GM19328 (cell line): ENCODE results near the gene TMX1.
A peak's percentile ranks its signal among the peaks of the same experiment; 100 is the strongest.
"Not testable (repeated sequence)": the region's sequence is repeated elsewhere in the genome, so short reads cannot be mapped to it uniquely, and the experiment has no call there.

Source experiments
- ATAC-seq: cut with Tn5 transposase; IDR thresholded peaks from one replicate; pipeline ENCODE4 v1.9.1; 2021; ENCODE audit warnings: mild to moderate bottlenecking, moderate library complexity; ENCODE audit not compliant: unreplicated experiment

TMX1 gene, protein sequence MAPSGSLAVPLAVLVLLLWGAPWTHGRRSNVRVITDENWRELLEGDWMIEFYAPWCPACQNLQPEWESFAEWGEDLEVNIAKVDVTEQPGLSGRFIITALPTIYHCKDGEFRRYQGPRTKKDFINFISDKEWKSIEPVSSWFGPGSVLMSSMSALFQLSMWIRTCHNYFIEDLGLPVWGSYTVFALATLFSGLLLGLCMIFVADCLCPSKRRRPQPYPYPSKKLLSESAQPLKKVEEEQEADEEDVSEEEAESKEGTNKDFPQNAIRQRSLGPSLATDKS

DNA sequence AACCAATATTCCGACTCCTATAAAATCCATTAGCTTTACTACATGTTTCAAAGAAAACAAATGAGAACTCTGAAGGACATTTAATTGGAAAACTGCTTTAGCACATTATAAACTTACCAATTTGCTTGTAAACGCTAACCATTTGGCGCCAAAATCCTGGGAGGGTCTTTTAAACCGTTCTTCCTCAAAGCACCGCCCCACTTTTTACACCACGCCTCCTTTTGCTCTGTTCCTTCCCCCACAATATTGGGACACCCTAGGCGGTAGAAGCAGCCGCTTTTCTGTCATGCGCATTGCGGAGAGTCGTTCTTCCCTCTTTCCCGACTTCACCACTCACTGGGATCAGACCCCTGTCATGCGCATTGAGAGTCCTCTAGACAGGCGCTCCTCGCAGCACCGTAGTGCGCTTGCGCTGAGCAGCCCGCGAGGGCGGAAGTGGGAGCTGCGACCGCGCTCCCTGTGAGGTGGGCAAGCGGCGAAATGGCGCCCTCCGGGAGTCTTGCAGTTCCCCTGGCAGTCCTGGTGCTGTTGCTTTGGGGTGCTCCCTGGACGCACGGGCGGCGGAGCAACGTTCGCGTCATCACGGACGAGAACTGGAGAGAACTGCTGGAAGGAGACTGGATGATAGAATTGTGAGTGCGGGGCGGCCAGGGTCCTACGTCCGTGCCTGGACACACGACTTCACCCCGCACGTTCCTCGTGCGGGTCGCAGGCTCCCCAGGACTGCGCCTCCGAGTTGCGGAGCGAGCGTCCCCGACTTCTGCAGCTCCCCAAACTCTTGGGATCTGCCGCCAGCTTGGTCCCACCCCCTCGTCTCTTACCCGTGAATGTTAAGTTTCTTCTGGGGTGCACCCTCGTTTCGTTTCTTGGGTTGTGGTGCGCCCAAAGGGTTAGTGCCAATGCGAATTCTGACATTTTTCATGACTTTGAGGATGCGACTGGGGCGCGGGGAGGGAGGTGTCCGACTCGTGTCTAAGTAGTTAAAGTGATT lies at the start of gene TMX1:
TSS of gene TMX1 (plus strand) at position 435 of the 991 bp plus-strand sequence. CDS start at position 481, 46 bp downstream.
- ATAC-seq, result peak; percentile 87

DNA sequence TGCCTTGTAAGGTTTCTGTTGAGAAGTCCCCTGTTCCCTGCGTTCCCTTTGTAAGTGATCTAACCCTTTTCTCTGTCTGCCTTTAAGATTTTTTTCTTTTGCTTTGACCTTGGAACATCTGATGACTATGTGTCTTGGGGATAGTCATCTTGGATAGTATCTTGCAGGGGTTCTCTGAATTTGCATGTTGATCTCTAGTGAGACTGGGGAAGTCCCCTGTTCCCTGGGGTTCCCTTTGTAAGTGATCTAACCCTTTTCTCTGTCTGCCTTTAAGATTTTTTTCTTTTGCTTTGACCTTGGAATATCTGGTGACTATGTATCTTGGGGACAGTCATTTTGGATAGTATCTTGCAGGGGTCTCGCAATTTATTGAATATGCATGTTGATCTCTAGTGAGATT lies 38.2 kb upstream of the TMX1 start:
- ATAC-seq, result no peak

DNA sequence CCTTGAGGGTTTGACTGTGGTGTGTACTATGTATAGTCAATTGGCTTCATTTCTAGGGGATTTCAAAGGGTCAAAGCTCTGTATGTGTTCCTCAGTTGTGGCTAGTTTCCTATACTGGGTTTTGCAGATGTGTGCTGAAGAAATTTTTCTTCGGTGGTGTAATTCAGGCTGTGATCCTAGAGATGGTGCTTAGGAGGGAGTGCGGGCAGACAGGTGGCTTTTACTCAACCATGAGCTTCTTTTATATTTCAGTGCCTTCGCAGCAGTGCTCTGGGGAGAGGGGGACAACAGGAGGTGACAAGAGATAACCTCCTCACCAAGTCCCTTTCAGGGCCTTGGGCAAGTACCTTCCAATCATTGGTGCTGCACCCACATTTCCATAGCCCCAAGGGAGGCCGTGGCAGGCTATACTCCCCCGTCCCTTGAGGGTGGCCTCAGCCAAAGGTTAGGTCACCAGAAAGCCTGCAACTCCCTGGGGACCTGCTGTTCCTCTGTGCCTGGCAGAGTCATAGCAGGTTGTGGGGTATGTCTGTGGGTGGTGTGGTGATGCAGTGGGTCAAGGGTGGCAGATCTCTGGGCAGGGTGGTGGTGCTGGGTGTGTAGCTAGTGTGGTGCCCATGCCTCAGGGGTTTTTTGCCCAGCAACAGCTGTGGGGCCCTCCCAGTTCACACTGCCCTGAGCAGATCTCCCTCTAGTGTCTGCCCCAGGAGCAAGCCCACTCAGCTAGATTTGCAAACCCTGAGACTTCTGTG lies 37.0 kb upstream of the TMX1 start:
- peak; percentile 61 for ATAC-seq

DNA sequence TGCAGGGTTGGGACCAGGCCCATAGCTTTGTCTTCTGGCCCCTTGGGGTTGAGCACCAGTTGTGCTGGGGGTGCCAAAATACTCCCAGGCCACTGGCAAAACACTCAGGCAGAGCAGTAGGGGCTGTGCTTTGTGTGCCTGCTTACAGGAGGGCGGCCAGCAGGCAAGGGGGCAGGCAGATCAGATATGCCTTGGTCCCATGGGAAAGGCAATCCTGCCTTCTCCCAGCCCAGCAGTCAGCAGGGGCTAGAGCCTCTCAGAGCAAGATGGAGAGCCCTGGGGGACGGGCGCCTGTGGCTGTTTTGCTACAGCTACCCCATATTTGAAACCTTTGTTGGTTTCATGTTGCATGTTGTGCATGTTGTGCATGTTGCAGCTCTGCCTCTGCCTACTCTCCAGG lies 36.2 kb upstream of the TMX1 start:
- ATAC-seq, result no peak

DNA sequence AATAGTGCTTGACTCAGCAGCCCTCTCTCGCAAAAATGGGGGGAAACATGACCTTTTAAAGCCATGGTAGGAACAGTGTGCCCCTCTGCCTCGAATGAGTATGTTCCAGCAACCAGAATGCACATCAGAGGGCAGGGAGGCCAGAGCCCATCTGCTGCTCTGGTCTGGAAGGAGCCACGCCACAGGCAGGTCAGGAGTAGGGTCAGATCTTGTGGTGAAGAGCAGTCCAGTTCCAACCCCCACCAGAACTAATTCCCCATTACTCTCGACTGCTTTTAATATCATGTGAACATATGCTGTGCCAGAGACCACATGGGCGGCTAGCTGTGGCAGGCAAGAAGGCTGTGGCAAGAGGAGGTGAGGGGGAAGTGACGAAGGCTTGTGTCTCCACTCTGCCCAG lies 34.6 kb upstream of the TMX1 start:
- ATAC-seq, result no peak

DNA sequence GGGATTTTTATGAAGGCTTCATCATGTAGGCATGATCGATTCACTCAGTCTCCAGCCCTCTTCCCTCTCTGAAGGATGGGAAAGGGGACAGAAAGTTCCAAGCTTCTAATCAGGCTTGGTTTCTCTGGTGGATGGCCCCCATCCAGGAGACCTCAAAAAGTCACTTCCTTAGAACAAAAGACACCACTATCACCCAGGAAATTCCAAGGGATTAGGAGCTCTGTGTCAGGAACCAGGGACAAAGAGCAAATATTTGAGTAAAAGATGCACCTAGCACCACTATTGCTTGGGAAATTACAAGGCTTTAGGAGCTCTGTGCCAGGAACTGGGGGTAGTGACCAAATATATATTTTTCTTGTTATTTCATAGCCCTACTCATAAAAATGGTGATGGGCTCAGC lies 33.6 kb upstream of the TMX1 start:
- ATAC-seq, result no peak

DNA sequence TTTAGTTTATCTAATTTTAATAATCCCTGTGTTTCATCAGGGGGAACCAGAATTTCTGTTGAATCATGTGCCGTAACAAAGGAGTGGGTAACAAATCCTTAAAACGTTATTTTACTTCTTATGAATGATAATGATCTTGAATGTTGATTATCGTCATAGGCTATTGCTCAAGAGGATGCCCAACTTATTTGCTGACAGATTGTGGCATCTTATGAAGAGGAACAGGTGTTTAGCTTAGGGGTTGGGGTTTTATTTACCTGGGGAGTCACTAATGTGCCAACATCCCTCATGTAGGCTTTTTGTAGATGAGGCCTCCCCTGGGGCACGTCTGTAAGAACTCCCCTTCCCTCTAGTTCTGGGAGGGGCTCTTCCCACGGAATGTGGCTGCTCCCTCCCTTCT lies 32.4 kb upstream of the TMX1 start:
- no peak for ATAC-seq

DNA sequence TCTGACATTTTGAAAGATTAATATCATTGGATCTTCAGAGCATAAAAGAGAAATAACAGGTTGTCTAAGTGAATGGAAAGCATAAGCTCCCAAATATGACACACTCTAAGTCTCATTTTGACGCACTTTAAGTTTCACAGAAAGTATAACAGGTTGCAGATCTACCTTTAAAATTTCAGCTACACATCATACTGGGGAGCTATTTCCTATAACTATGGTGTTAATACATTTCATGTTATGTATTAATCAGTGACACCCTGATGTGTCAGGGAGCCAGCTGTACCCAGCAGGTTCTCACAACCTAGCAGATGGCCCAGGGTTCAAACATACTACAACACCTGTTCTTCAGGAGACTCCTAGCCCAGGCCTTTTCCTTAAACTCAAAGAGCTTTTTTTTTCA lies 31.1 kb upstream of the TMX1 start:
- ATAC-seq, result no peak

DNA sequence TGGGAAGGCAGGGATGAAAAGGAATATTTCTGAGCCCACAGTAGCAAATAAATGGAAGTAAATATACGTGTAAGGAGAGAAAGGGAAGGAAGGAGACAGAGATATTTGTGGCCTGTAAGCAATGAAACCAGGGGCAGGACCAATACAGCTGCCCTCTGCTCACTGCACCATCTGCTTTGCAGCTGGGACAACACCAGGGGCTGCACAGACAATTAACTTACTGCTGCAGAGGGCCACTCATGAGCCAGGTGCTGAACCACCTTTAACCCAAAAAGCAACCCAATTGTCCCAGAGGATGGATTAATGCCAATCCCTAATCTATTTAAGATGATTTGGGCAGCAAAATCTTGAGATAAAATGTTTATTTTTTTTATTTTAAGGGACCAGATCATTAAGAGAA lies 30.6 kb upstream of the TMX1 start:
- ATAC-seq, result no peak

DNA sequence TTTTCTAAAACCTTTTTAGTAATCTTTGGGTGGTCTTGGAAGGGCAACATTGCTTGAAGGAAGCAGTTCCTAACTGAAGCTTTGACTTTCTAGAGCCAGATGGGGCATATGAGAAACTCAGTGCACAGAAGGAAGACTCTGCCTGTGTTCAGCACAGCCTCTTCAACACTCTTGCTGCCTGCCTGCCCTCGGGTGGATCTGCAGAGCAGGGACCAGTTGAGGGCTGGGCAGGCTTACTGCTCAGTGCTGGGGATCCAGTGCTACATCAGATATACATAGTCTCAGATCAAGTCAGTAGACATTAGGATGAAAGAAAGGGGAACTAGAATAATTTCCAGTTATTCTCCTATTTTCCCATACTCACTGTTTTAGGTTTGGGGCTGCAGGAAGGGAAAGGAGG lies 29.5 kb upstream of the TMX1 start:
- ATAC-seq, result no peak

DNA sequence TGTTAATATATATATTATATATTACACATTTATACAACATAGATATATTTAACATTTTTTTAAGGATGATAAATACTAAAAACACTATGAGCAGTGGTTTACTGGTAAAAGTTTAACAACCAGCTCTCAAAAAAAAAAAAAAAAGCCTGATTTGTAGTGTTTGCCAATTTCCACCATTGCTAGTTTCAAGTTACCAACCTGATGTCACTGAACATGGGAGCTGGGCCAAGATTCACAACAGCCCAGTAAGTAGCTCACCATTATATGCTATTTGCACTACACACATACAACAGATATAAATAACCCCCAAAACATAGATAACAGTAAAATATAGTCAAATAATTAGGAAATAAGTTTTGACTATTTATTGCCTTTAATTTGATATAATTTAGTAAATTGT lies 28.9 kb upstream of the TMX1 start:
- ATAC-seq, result no peak

DNA sequence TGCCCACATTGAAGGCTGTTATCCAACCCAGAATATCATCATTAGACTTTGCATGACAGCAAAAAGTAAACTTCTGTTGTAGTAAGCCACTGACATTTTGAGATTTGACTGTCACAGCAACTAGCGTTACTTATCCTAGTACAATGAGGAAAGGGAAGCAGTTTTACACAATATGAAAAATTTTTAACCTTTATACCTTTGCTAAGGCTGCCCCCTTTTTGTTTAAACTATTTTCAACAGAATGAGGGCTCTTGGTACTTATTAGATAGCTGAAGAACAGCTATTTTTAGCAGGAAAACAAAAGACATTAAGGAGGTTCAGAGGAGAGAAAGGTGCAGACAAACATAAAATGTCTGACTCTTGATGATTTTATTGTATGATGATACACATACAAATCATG lies 23.4 kb upstream of the TMX1 start:
- no peak for ATAC-seq

DNA sequence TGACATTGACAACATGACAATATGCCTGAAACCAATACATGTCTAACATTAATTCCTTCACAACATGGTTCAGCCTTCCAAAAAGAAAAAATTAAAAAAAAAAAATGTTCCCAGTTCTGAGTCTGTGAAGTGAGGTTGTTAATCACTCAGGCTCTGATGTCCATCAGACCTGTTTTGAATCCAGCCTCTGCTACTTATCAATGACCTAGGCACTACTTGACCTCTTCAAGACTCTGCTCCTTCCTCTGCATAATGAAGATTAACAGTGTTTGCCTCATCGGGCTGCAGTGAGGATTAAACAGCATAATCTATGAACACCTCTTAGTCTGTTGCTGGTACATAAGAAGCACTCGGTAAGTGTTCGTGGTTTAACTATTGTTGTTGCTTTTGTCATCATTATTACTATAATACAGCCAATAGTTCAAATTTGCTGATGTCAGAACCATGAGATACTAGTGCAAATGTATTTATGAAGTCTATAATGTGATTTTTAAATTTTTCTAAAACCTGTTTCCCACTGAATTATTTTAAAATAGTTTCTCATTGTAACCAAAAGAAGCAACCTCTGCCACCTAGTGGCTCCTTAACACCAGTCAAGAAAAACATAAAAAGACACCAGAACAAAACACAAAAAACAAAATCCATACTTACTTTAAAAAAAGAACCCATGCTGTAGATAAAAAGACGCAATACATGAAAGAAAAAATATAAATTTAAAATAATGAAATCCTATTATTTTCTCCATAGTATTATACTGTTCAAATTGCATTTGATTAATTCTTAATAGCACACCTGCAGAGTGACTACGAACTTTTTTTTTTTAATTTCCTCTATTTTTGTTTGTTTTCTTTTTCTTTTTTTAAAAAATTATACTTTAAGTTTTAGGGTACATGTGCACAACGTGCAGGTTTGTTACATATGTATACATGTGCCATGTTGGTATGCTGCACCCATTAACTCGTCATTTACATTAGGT lies 20.3 kb upstream of the TMX1 start:
- no peak for ATAC-seq

DNA sequence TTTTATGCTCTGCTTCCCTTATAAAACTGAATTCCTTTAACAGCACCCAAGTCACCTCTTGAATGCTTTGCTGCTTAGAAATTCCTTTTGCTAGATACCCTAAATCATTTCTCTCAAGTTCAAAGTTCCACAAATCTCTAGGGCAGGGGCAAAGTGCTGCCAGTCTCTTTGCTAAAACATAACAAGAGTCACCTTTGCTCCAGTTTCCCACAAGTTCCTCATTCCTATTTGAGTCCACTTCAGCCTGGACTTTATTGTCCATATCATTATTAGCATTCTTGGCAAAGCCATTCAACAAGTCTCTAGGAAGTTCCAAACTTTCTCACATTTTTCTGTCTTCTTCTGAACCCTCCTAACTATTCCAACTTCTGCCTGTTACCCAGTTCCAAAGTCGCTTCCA lies 16.6 kb upstream of the TMX1 start:
- ATAC-seq, result not testable (repeated sequence)

DNA sequence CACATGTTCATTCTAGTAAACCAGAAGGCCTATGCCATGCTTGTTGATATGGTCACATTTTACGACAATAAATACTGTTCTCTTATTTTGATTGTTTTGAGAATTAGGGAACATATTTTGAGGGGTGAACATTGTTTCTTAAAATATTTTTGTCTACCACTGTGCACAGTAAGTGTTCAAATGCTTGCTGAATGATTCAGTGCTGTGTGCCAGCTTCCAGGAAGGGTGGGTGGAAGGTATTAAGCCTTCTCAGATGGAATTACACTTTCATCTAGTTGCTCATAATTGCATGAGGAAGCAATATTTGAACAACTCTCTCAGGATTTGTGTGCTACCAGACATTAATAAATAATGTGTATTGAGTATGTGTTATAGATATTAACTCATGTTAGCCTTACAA lies 15.5 kb upstream of the TMX1 start:
- ATAC-seq, result no peak

DNA sequence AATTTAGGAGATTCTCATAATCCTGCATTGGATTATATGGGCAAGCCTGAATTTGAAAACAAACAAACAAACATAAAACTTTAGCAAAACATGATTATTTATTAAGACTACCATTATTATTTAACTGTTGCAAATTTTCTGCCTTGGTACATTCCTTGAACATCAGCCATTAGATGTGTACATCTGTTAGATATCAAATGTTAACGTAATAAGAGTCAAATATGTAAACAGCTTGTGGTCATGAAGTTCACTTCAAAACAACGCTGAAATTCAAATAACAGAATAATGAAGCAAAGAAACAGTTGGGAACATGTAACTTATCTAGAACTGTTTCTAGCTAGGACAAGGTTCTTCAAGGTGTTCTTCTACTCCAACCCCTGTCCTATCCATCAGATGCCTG lies 14.3 kb upstream of the TMX1 start:
- no peak for ATAC-seq

DNA sequence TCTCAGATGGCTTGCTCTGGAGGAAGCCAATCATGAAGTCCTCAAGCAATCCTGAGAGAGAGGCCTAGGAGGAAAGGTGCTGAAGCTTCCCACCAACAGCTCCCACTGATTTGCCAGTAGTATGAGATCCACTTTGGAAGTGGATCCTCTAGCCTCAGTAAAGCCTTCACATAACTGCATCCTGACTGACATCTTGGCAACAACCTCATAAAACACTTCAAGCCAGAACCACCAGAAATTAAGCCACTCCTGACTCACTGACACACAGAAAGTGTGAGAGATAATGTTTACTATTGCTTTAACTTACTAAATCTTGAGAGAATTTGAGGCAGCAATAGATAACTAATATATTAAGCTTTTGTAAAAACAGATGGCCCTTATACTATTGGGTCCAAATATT lies 11.7 kb upstream of the TMX1 start:
- ATAC-seq, result no peak

DNA sequence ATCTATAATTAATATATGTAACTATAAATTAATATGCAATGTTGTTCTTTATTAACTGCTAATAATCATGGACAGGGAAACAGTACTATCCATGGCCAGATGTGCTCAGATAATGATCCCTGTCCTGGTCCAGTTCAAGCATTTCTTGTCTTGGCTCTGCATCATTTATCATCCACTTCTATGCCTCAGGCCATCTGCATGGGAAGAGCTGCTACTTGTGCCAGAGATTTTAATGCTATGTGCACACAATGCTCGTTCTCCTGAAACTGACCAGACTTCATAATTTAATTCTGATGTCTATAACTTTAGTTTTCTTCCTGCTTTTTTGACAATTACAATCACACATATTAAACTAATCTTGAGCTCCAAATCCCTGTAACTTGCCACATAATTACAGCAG lies 11.2 kb upstream of the TMX1 start:
- ATAC-seq, result no peak

DNA sequence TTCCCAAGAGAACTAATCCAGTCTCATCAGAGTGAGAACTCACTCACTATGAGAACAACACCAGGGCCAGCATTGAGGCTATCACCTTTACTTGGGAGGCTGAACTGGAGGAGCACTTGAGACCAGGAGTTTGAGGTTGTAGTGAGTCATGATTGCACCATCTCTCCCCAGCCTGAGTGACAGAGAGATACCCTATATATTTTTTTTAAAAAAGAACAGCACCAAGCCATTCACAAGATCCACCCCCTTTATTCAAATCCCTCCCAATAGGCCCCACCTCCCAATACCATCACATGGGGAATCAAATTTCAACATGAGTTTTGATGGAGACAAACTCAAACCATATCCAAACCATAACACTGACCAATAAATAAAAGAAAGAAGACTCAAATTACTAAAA lies 3.7 kb upstream of the TMX1 start:
- ATAC-seq, result no peak

DNA sequence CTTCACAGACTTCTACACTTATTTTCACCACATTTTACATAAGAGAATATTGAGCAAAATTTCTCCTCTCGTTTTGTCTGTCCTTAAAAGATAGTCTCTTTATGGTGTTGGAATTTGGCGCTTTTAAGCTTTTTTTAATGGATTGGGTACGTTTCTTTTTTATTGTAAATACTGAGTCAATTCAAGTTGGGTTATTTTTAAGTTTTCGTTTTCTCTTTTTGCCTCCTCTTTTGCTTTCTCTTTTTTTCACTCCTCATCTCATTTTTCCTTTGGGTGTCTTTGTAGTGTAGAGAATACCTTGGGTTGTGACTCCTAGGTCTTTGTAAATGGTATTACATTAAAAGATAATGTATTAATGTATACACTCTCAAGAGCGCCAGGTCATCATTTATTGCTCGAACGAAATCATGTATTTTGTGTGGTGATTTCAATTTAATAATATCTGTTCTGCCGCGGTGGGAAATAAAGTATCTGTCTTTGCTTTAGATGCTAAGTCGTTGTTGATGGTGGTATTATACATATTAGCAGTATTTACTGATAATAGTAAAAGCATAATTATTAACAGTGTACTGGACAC lies 845 bp downstream of the TMX1 start:
- no peak for ATAC-seq
